HepG2 (cell line): ENCODE measurements around the gene PIEZO2.

Experiments used
- POLR2A ChIP-seq, 2 experiments: IDR thresholded peaks; 2 replicates each; pipeline ENCODE4 v1.6.1; 2011; ENCODE audit warnings: low read depth in 2 of 2, low read length in 2 of 2, mild to moderate bottlenecking in 1 of 2, moderate library complexity in 1 of 2; ENCODE audit not compliant: insufficient read depth in 1 of 2
- TAF1 ChIP-seq: sonication (generic); formaldehyde crosslinking; IDR thresholded peaks from 2 replicates; pipeline ENCODE4 v1.4.0; 2020; ENCODE audit warnings: missing genetic modification reagents
- ZNF282 ChIP-seq: fragments of 450-650 bp; IDR thresholded peaks from 2 replicates; pipeline ENCODE4 v1.6.1; 2018; ENCODE audit not compliant: partially characterized antibody
- ZNF367 ChIP-seq: sonication (generic); formaldehyde crosslinking; IDR thresholded peaks from 2 replicates; pipeline ENCODE4 v1.4.0; 2020; ENCODE audit warnings: missing genetic modification reagents, borderline replicate concordance
- ZNF670 ChIP-seq: sonication (generic); formaldehyde crosslinking; IDR thresholded peaks from 2 replicates; pipeline ENCODE4 v1.8.0; 2022; ENCODE audit warnings: mild to moderate bottlenecking, missing genetic modification reagents, borderline replicate concordance
- ZNF777 ChIP-seq: sonication (generic); formaldehyde crosslinking; IDR thresholded peaks from 2 replicates; pipeline ENCODE4 v1.4.0; 2020; ENCODE audit warnings: missing genetic modification reagents
- TF ChIP-seq, protein P1 (sequence below): sonication (generic); formaldehyde crosslinking; IDR thresholded peaks from 2 replicates; pipeline ENCODE4 v1.5.1; 2020; ENCODE audit warnings: mild to moderate bottlenecking, missing genetic modification reagents, moderate library complexity

- TF ChIP-seq POLR2A (IDR thresholded peaks at IDR 0.05; ENCODE audit: insufficient read depth in 1 of 2, low read depth in 2 of 2, low read length in 2 of 2) (no peak), ZNF367 (no peak), TAF1 (CRISPR knock-in tag) (no peak), ZNF670 (CRISPR knock-in tag) (no peak), ZNF777 (CRISPR knock-in tag) (no peak), ZNF282 (no peak)
- TF ChIP-seq, protein P1, sequence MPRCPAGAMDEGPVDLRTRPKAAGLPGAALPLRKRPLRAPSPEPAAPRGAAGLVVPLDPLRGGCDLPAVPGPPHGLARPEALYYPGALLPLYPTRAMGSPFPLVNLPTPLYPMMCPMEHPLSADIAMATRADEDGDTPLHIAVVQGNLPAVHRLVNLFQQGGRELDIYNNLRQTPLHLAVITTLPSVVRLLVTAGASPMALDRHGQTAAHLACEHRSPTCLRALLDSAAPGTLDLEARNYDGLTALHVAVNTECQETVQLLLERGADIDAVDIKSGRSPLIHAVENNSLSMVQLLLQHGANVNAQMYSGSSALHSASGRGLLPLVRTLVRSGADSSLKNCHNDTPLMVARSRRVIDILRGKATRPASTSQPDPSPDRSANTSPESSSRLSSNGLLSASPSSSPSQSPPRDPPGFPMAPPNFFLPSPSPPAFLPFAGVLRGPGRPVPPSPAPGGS, result no peak
These were observed 463.1 kb downstream of the PIEZO2 start for GRCh38 chr18:10686308-10686707.
